ENCODE data around the gene JUP.
A peak's percentile ranks its signal among the peaks of the same experiment; 100 is the strongest.

The JUP gene

GRCh38 chr17:41823141-41823524 lies 36.6 kb upstream of the JUP start:
- H4K8ac ChIP-seq (ENCODE audit: low read length), result peak overlapping the region; percentile 47
- no CpG with 5 or more reads among the region's 1 CpG for WGBS
- H2AFZ ChIP-seq (ENCODE audit: low read depth, low read length), result no peak overlapping the region
- no peak overlapping the region for H3K4me3 ChIP-seq (ENCODE audit: insufficient read depth in 1 of 2, low read depth in 1 of 2, low read length in 2 of 2)
- H3K14ac ChIP-seq (ENCODE audit: low read length in 2 of 2), result no peak overlapping the region
- H3K4me1 ChIP-seq (ENCODE audit: control insufficient read depth, insufficient read depth, low read depth, low read length), result peaks cover 5% of the 10 kb centered on the region
- H3K79me1 ChIP-seq (replicated peaks; ENCODE audit: low read length, poor library complexity, severe bottlenecking), result peaks cover 19% of the 10 kb centered on the region
- no peak overlapping the region for H3K4ac ChIP-seq (ENCODE audit: low read depth in 1 of 2, low read length in 2 of 2)
- H2BK15ac ChIP-seq (ENCODE audit: low read depth, poor library complexity, severe bottlenecking), result no peak overlapping the region
- H2BK5ac ChIP-seq (ENCODE audit: low read depth, low read length, poor library complexity, severe bottlenecking), result no peak overlapping the region
- H3K23ac ChIP-seq (ENCODE audit: low read length in 2 of 2), result no peak overlapping the region
- H3K18ac ChIP-seq (ENCODE audit: low read depth in 1 of 2, low read length in 2 of 2), result no peak overlapping the region
- H2BK12ac ChIP-seq (ENCODE audit: low read length in 2 of 2), result no peak overlapping the region
- DNase-seq, result no peak
- H3K27me3 ChIP-seq (ENCODE audit: control insufficient read depth in 1 of 2, insufficient read depth in 1 of 2, low read length in 2 of 2), result no peaks in the 10 kb centered on the region
- H2AK5ac ChIP-seq (ENCODE audit: low read length, severe bottlenecking), result peak overlapping the region; percentile 11
- H4K91ac ChIP-seq (ENCODE audit: low read length), result no peak overlapping the region
- no peaks in the 10 kb centered on the region for H3K9me3 ChIP-seq (ENCODE audit: control insufficient read depth, low read length)
- H3K4me2 ChIP-seq (ENCODE audit: low read length, poor library complexity, severe bottlenecking), result no peak overlapping the region
- peaks cover 51 to 74% of the 10 kb centered on the region in 2 experiments for H3K36me3 ChIP-seq (ENCODE audit: control insufficient read depth in 1 of 2, insufficient read depth in 2 of 2, low read depth in 1 of 2, low read length in 2 of 2)
- H2BK120ac ChIP-seq (ENCODE audit: low read depth, low read length), result no peak overlapping the region
- no peak overlapping the region for H3K9ac ChIP-seq (ENCODE audit: low read length)
- H3K27ac ChIP-seq (ENCODE audit: low read length, poor library complexity, severe bottlenecking), result no peak overlapping the region

- peaks cover 8% of the 10 kb centered on the region for H3K4me1 ChIP-seq (ENCODE audit: control insufficient read depth, insufficient read depth, low read depth, low read length)
- no peak overlapping the region for H2BK5ac ChIP-seq (ENCODE audit: low read depth, low read length, poor library complexity, severe bottlenecking)
- no peak for DNase-seq
- H4K91ac ChIP-seq (ENCODE audit: low read length), result no peak overlapping the region
- H2BK120ac ChIP-seq (ENCODE audit: low read depth, low read length), result no peak overlapping the region
- no peaks in the 10 kb centered on the region for H3K27me3 ChIP-seq (ENCODE audit: control insufficient read depth in 1 of 2, insufficient read depth in 1 of 2, low read length in 2 of 2)
- no peak overlapping the region for H3K23ac ChIP-seq (ENCODE audit: low read length in 2 of 2)
- no peak overlapping the region for H2BK15ac ChIP-seq (ENCODE audit: low read depth, poor library complexity, severe bottlenecking)
- H3K18ac ChIP-seq (ENCODE audit: low read depth in 1 of 2, low read length in 2 of 2), result no peak overlapping the region
- H3K9ac ChIP-seq (ENCODE audit: low read length), result no peak overlapping the region
- no peak overlapping the region for H2BK12ac ChIP-seq (ENCODE audit: low read length in 2 of 2)
- H3K4me3 ChIP-seq (ENCODE audit: insufficient read depth in 1 of 2, low read depth in 1 of 2, low read length in 2 of 2), result no peak overlapping the region
- H3K27ac ChIP-seq (ENCODE audit: low read length, poor library complexity, severe bottlenecking), result no peak overlapping the region
- no peak overlapping the region for H3K14ac ChIP-seq (ENCODE audit: low read length in 2 of 2)
- H3K79me1 ChIP-seq (replicated peaks; ENCODE audit: low read length, poor library complexity, severe bottlenecking), result peaks cover 22% of the 10 kb centered on the region
- whole genome bisulfite sequencing, result 96% methylated on average over 11 of the region's 12 CpGs
- no peak overlapping the region for H3K4ac ChIP-seq (ENCODE audit: low read depth in 1 of 2, low read length in 2 of 2)
- H4K8ac ChIP-seq (ENCODE audit: low read length), result peak overlapping the region; percentile 22
- no peak overlapping the region for H2AK5ac ChIP-seq (ENCODE audit: low read length, severe bottlenecking)
- H3K9me3 ChIP-seq (ENCODE audit: control insufficient read depth, low read length), result no peaks in the 10 kb centered on the region
- H2AFZ ChIP-seq (ENCODE audit: low read depth, low read length), result no peak overlapping the region
- peaks cover 48 to 78% of the 10 kb centered on the region in 2 experiments for H3K36me3 ChIP-seq (ENCODE audit: control insufficient read depth in 1 of 2, insufficient read depth in 2 of 2, low read depth in 1 of 2, low read length in 2 of 2)
- H3K4me2 ChIP-seq (ENCODE audit: low read length, poor library complexity, severe bottlenecking), result no peak overlapping the region
Observed at GRCh38 chr17:41822216-41823140, 36.0 kb upstream of the JUP start.

GRCh38 chr17:41821776-41822175 lies 35.3 kb upstream of the JUP start:
- no peak overlapping the region for H3K27ac ChIP-seq (ENCODE audit: low read length, poor library complexity, severe bottlenecking)
- no peak overlapping the region for H2AK5ac ChIP-seq (ENCODE audit: low read length, severe bottlenecking)
- no peak overlapping the region for H3K4ac ChIP-seq (ENCODE audit: low read depth in 1 of 2, low read length in 2 of 2)
- H3K9me3 ChIP-seq (ENCODE audit: control insufficient read depth, low read length), result no peaks in the 10 kb centered on the region
- no peak overlapping the region for H4K8ac ChIP-seq (ENCODE audit: low read length)
- no peak overlapping the region for H3K9ac ChIP-seq (ENCODE audit: low read length)
- WGBS, result 97% methylated on average over 14 of the region's 14 CpGs
- H3K4me1 ChIP-seq (ENCODE audit: control insufficient read depth, insufficient read depth, low read depth, low read length), result peaks cover 12% of the 10 kb centered on the region
- no peak overlapping the region for H3K14ac ChIP-seq (ENCODE audit: low read length in 2 of 2)
- no peak overlapping the region for H3K4me2 ChIP-seq (ENCODE audit: low read length, poor library complexity, severe bottlenecking)
- H2BK5ac ChIP-seq (ENCODE audit: low read depth, low read length, poor library complexity, severe bottlenecking), result no peak overlapping the region
- peaks cover 27% of the 10 kb centered on the region for H3K79me1 ChIP-seq (replicated peaks; ENCODE audit: low read length, poor library complexity, severe bottlenecking)
- H3K18ac ChIP-seq (ENCODE audit: low read depth in 1 of 2, low read length in 2 of 2), result no peak overlapping the region
- DNase-seq, result no peak
- H3K4me3 ChIP-seq (ENCODE audit: insufficient read depth in 1 of 2, low read depth in 1 of 2, low read length in 2 of 2), result no peak overlapping the region
- no peak overlapping the region for H2BK15ac ChIP-seq (ENCODE audit: low read depth, poor library complexity, severe bottlenecking)
- H2AFZ ChIP-seq (ENCODE audit: low read depth, low read length), result no peak overlapping the region
- no peaks in the 10 kb centered on the region for H3K27me3 ChIP-seq (ENCODE audit: control insufficient read depth in 1 of 2, insufficient read depth in 1 of 2, low read length in 2 of 2)
- H2BK12ac ChIP-seq (ENCODE audit: low read length in 2 of 2), result no peak overlapping the region
- H2BK120ac ChIP-seq (ENCODE audit: low read depth, low read length), result no peak overlapping the region
- no peak overlapping the region for H4K91ac ChIP-seq (ENCODE audit: low read length)
- no peak overlapping the region for H3K23ac ChIP-seq (ENCODE audit: low read length in 2 of 2)
- peaks cover 51 to 80% of the 10 kb centered on the region in 2 experiments for H3K36me3 ChIP-seq (ENCODE audit: control insufficient read depth in 1 of 2, insufficient read depth in 2 of 2, low read depth in 1 of 2, low read length in 2 of 2)

DNA sequence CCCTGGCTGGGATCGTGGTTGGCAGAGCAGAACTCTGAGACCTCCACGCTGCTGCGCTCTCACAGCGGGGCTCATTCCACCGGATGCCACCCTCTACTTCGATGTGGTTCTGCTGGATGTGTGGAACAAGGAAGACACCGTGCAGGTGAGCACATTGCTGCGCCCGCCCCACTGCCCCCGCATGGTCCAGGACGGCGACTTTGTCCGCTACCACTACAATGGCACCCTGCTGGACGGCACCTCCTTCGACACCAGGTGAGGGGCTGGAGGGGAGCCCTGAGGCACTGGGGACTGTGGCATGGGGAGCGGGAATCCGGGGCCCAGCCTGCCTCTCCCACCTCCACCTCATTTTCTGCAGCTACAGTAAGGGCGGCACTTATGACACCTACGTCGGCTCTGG lies 31.5 kb upstream of the JUP start:
- Histone ChIP-seq H3K14ac (ENCODE audit: low read length in 2 of 2) (no peak overlapping the region), H2BK15ac (ENCODE audit: low read depth, poor library complexity, severe bottlenecking) (no peak overlapping the region), H3K4me1 (ENCODE audit: control insufficient read depth, insufficient read depth, low read depth, low read length) (peaks cover 23% of the 10 kb centered on the region), H3K9me3 (ENCODE audit: control insufficient read depth, low read length) (no peaks in the 10 kb centered on the region), H2BK120ac (ENCODE audit: low read depth, low read length) (no peak overlapping the region), H4K91ac (ENCODE audit: low read length) (no peak overlapping the region), H3K4me3 (ENCODE audit: insufficient read depth in 1 of 2, low read depth in 1 of 2, low read length in 2 of 2) (no peak overlapping the region), H3K4ac (ENCODE audit: low read depth in 1 of 2, low read length in 2 of 2) (no peak overlapping the region), H3K4me2 (ENCODE audit: low read length, poor library complexity, severe bottlenecking) (no peak overlapping the region), H2BK5ac (ENCODE audit: low read depth, low read length, poor library complexity, severe bottlenecking) (no peak overlapping the region), H2AK5ac (ENCODE audit: low read length, severe bottlenecking) (no peak overlapping the region), H3K27ac (ENCODE audit: low read length, poor library complexity, severe bottlenecking) (no peak overlapping the region), H3K27me3 (ENCODE audit: control insufficient read depth in 1 of 2, insufficient read depth in 1 of 2, low read length in 2 of 2) (no peaks in the 10 kb centered on the region), H3K9ac (ENCODE audit: low read length) (no peak overlapping the region), H2BK12ac (ENCODE audit: low read length in 2 of 2) (no peak overlapping the region), H3K18ac (ENCODE audit: low read depth in 1 of 2, low read length in 2 of 2) (no peak overlapping the region), H3K79me1 (replicated peaks; ENCODE audit: low read length, poor library complexity, severe bottlenecking) (peaks cover 28% of the 10 kb centered on the region), H3K36me3 (ENCODE audit: control insufficient read depth in 1 of 2, insufficient read depth in 2 of 2, low read depth in 1 of 2, low read length in 2 of 2) (peaks cover 47 to 59% of the 10 kb centered on the region in 2 experiments), H4K8ac (ENCODE audit: low read length) (no peak overlapping the region), H2AFZ (ENCODE audit: low read depth, low read length) (no peak overlapping the region), H3K23ac (ENCODE audit: low read length in 2 of 2) (no peak overlapping the region)
- no peak for DNase-seq
- 96% methylated on average over 20 of the region's 20 CpGs for WGBS
